ENCODE results near the gene ATG13. TPM values are rescaled to one million over a fixed set of nuclear protein-coding genes. Genes with fewer than 3 reads are reported as not detected.
"Not testable (repeated sequence)": the region's sequence is repeated elsewhere in the genome, so short reads cannot be mapped to it uniquely, and the experiment has no call there.

ATG13 gene
- total and polyA plus RNA-seq, 8 donors = 27.5 to 59.6 (median 40.5) TPM

- FAIRE-seq (no peak), ATAC-seq (no peak), DNase-seq (no peak)
- Histone ChIP-seq H3K27me3 (no peaks in the 10 kb centered on the region), H3K36me3 (peaks cover 5 to 31% (median 28%) of the 10 kb centered on the region in 3 donors), H3K4me1 (peaks cover 0 to 5% (median under 1%) of the 10 kb centered on the region in 3 donors), H3K27ac (no peak overlapping the region), H3K9me3 (no peaks in the 10 kb centered on the region), H3K4me3 (no peak overlapping the region)
- no peak for TF ChIP-seq CTCF (IDR thresholded peaks at IDR 0.05)
- intact Hi-C loops (cut with DNase I) = no loop called here
- 83% methylated on average over 7 of the region's 7 CpGs for WGBS, 2 donors
These were observed 89.5 kb downstream of the ATG13 start for GRCh38 chr11:46706886-46707285.

GRCh38 chr11:46709351-46709750 lies 92.0 kb downstream of the ATG13 start:
- H3K27me3 ChIP-seq; H3K4me3 ChIP-seq; FAIRE-seq; DNase-seq; H3K9me3 ChIP-seq; intact Hi-C loops (cut with DNase I); H3K4me1 ChIP-seq; ATAC-seq; H3K27ac ChIP-seq: not testable (repeated sequence)
- WGBS, 2 donors = 89% methylated on average over 9 of the region's 9 CpGs
- H3K36me3 ChIP-seq = peaks cover 5 to 24% (median 21%) of the 10 kb centered on the region in 3 donors

GRCh38 chr11:46710821-46711269 lies 93.5 kb downstream of the ATG13 start:
- peaks cover 0 to 9% (median 6%) of the 10 kb centered on the region in 3 donors for H3K36me3 ChIP-seq
- H3K4me3 ChIP-seq = no peak overlapping the region
- no peaks in the 10 kb centered on the region for H3K4me1 ChIP-seq
- no peak for TF ChIP-seq CTCF (IDR thresholded peaks at IDR 0.05)
- peak in 3 of 4 donors; percentile 53 to 72 (median 62) for ATAC-seq
- H3K27ac ChIP-seq = peak overlapping the region in 2 of 4 donors; percentile 13 to 25
- no peak for DNase-seq
- 72 to 73% methylated on average over 10 of the region's 10 CpGs for WGBS, 2 donors
- no peaks in the 10 kb centered on the region for H3K27me3 ChIP-seq
- no peaks in the 10 kb centered on the region for H3K9me3 ChIP-seq
- no peak for FAIRE-seq
- intact Hi-C loops (cut with DNase I) = no loop called here

GRCh38 chr11:46711303-46711702 lies 94.0 kb downstream of the ATG13 start:
- Histone ChIP-seq H3K27ac (peak overlapping the region in 2 of 4 donors; percentile 13 to 25), H3K27me3 (no peaks in the 10 kb centered on the region), H3K4me3 (no peak overlapping the region), H3K4me1 (no peaks in the 10 kb centered on the region), H3K9me3 (no peaks in the 10 kb centered on the region), H3K36me3 (peaks cover 0 to 5% (median 4%) of the 10 kb centered on the region in 3 donors)
- WGBS, 2 donors = 80 to 82% methylated on average over 5 of the region's 5 CpGs
- no peak for TF ChIP-seq CTCF (IDR thresholded peaks at IDR 0.05)
- intact Hi-C loops (cut with DNase I) = no loop called here
- DNase-seq (no peak), FAIRE-seq (no peak), ATAC-seq (peak in 1 of 4 donors; percentile 33)

- no peaks in the 10 kb centered on the region for H3K9me3 ChIP-seq
- ATAC-seq (no peak), DNase-seq (no peak), FAIRE-seq (no peak)
- H3K4me3 ChIP-seq = no peak overlapping the region
- H3K36me3 ChIP-seq = no peaks in the 10 kb centered on the region
- intact Hi-C loops (cut with DNase I) = no loop called here
- H3K27ac ChIP-seq = no peak overlapping the region
- H3K4me1 ChIP-seq = peaks cover 0 to 3% (median 0%) of the 10 kb centered on the region in 3 donors
- TF ChIP-seq CTCF (IDR thresholded peaks at IDR 0.05) = no peak
- 85 to 88% methylated on average over 7 of the region's 7 CpGs for WGBS, 2 donors
- no peaks in the 10 kb centered on the region for H3K27me3 ChIP-seq
These were observed 95.7 kb downstream of the ATG13 start for GRCh38 chr11:46712874-46713576.

- H3K36me3 ChIP-seq; ATAC-seq; H3K27ac ChIP-seq; FAIRE-seq; H3K4me3 ChIP-seq; DNase-seq; H3K4me1 ChIP-seq; H3K9me3 ChIP-seq; H3K27me3 ChIP-seq; intact Hi-C loops (cut with DNase I): not testable (repeated sequence)
- 96 to 97% methylated on average over 2 of the region's 2 CpGs for WGBS, 2 donors
These were observed 100.4 kb downstream of the ATG13 start for GRCh38 chr11:46717825-46718154.
